NB4 (cell line): ENCODE data around the gene ISYNA1.

Source experiments
- DNase-seq: peaks from one replicate; pipeline ENCODE4 v3.0.0; 2010; ENCODE audit warnings: low read depth
- H3K4me3 ChIP-seq: one replicate; pipeline ENCODE4 v1.5.1; 2011; ENCODE audit warnings: mild to moderate bottlenecking, low read depth, low read length, moderate library complexity
- CTCF ChIP-seq: IDR thresholded peaks from one replicate; pipeline ENCODE4 v1.5.1; 2012; ENCODE audit warnings: low read depth, low read length
- MAX ChIP-seq: IDR thresholded peaks from 2 replicates; pipeline ENCODE4 v1.6.1; 2011; ENCODE audit warnings: low read depth, low read length
- MYC ChIP-seq: IDR thresholded peaks from 2 replicates; pipeline ENCODE4 v1.6.1; 2011; ENCODE audit warnings: low read depth, low read length
- POLR2A ChIP-seq: IDR thresholded peaks from 2 replicates; pipeline ENCODE4 v1.6.1; 2011; ENCODE audit warnings: mild to moderate bottlenecking; ENCODE audit not compliant: insufficient read length; ENCODE audit errors: extremely low read depth

ISYNA1 gene

GRCh38 chr19:18457483-18458331 lies 19.8 kb upstream of the ISYNA1 start:
- H3K4me3 ChIP-seq = no peak overlapping the region
- no peak for DNase-seq
- TF ChIP-seq MYC (no peak), POLR2A (no peak), MAX (no peak), CTCF (no peak)

DNA sequence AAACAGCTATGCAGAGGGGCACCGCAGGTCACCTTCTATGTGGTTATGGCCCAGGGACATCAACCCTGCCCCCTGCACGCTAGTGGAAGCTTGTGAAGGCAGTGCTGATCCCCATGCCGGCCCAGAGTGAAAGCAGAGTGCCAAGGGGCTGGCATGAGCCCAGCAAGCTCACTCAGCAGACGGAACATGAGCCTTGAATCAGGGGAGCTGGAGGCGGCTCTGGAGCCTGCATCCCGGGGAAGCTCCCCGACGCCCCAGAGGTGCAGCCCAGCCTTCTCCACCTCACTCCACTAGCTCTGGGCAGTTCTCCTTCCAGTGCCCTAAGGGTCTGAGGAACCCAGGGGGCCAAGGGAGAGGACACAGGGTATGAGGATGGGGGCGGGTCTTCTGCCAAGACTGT lies 19.0 kb upstream of the ISYNA1 start:
- TF ChIP-seq POLR2A = no peak
- no peak overlapping the region for H3K4me3 ChIP-seq
- DNase-seq = no peak

GRCh38 chr19:18456279-18456678 lies 18.3 kb upstream of the ISYNA1 start:
- TF ChIP-seq MAX (no peak), POLR2A (no peak), MYC (no peak), CTCF (no peak)
- no peak overlapping the region for H3K4me3 ChIP-seq
- no peak for DNase-seq

- TF ChIP-seq POLR2A = no peak
- TF ChIP-seq CTCF = no peak
- no peak for TF ChIP-seq MYC
- no peak for TF ChIP-seq MAX
- DNase-seq = no peak
- no peak overlapping the region for H3K4me3 ChIP-seq
These were observed 15.5 kb upstream of the ISYNA1 start for GRCh38 chr19:18453269-18454024.

DNA sequence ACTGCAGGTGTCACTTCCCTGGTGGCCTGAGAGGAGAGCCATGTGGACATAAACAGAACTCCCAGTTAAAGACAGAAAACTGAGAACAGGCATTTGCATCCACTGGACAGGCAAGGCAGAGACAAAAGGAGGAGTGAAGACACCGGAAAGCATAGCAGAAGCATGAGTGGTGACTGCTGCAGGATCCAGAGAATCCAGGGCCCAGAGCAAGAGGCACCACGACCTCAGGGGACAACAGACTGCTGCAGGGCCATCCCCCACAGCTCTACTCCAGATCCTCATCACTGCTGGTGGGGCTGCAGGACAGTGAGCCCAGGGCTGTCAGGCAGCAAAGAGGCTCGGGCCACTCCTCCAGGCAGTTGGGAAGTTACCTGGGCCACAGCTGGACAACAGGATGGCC lies 14.5 kb upstream of the ISYNA1 start:
- no peak for DNase-seq
- H3K4me3 ChIP-seq = no peak overlapping the region
- TF ChIP-seq CTCF (no peak), POLR2A (no peak), MYC (no peak), MAX (no peak)
